ENCODE results near the gene PYGL.

Gene PYGL

GRCh38 chr14:50974118-50974517 lies 29.8 kb upstream of the PYGL start:
- no peaks in the 10 kb centered on the region for H3K9me3 ChIP-seq (ENCODE audit: control insufficient read depth, low read length)

GRCh38 chr14:50972734-50973133 lies 28.5 kb upstream of the PYGL start:
- no peak overlapping the region for H3K9ac ChIP-seq

More at GRCh38 chr14:50974118-50974517, 29.8 kb upstream of the PYGL start:
- Histone ChIP-seq H2AFZ (no peak overlapping the region), H3K9ac (no peak overlapping the region), H3K27me3 (ENCODE audit: control insufficient read depth, insufficient read depth, low read length) (no peaks in the 10 kb centered on the region), H3K27ac (no peak overlapping the region), H3K4me3 (ENCODE audit: low read depth, low read length) (no peak overlapping the region), H3K4me2 (ENCODE audit: low read length) (no peak overlapping the region), H3K4me1 (no peaks in the 10 kb centered on the region), H3K36me3 (ENCODE audit: control insufficient read depth, insufficient read depth, low read length) (no peaks in the 10 kb centered on the region), H3K79me2 (no peaks in the 10 kb centered on the region)
- TF ChIP-seq CTCF (IDR thresholded peaks at IDR 0.05) = no peak

GRCh38 chr14:50970886-50971781 lies 26.9 kb upstream of the PYGL start:
- no peak for TF ChIP-seq CTCF (IDR thresholded peaks at IDR 0.05)
- H3K4me2 ChIP-seq (ENCODE audit: low read length) = no peak overlapping the region
- H3K79me2 ChIP-seq = no peaks in the 10 kb centered on the region
- no peak overlapping the region for H3K27ac ChIP-seq
- no peak overlapping the region for H2AFZ ChIP-seq
- H3K4me3 ChIP-seq (ENCODE audit: low read depth, low read length) = no peak overlapping the region
- H3K4me1 ChIP-seq = no peaks in the 10 kb centered on the region
- no peaks in the 10 kb centered on the region for H3K36me3 ChIP-seq (ENCODE audit: control insufficient read depth, insufficient read depth, low read length)
- H3K9ac ChIP-seq = no peak overlapping the region
- no peaks in the 10 kb centered on the region for H3K9me3 ChIP-seq (ENCODE audit: control insufficient read depth, low read length)
- no peaks in the 10 kb centered on the region for H3K27me3 ChIP-seq (ENCODE audit: control insufficient read depth, insufficient read depth, low read length)

More at GRCh38 chr14:50972734-50973133, 28.5 kb upstream of the PYGL start:
- Histone ChIP-seq H2AFZ (no peak overlapping the region), H3K27me3 (ENCODE audit: control insufficient read depth, insufficient read depth, low read length) (no peaks in the 10 kb centered on the region), H3K9me3 (ENCODE audit: control insufficient read depth, low read length) (no peaks in the 10 kb centered on the region), H3K27ac (no peak overlapping the region), H3K4me1 (no peaks in the 10 kb centered on the region), H3K79me2 (no peaks in the 10 kb centered on the region), H3K36me3 (ENCODE audit: control insufficient read depth, insufficient read depth, low read length) (no peaks in the 10 kb centered on the region), H3K4me2 (ENCODE audit: low read length) (no peak overlapping the region), H3K4me3 (ENCODE audit: low read depth, low read length) (no peak overlapping the region)
- no peak for TF ChIP-seq CTCF (IDR thresholded peaks at IDR 0.05)

GRCh38 chr14:50967790-50968189 lies 23.5 kb upstream of the PYGL start:
- no peaks in the 10 kb centered on the region for H3K27me3 ChIP-seq (ENCODE audit: control insufficient read depth, insufficient read depth, low read length)
- no peak overlapping the region for H3K4me3 ChIP-seq (ENCODE audit: low read depth, low read length)
- H3K9me3 ChIP-seq (ENCODE audit: control insufficient read depth, low read length) = no peaks in the 10 kb centered on the region
- no peaks in the 10 kb centered on the region for H3K36me3 ChIP-seq (ENCODE audit: control insufficient read depth, insufficient read depth, low read length)
- H3K9ac ChIP-seq = no peak overlapping the region
- TF ChIP-seq CTCF (IDR thresholded peaks at IDR 0.05) = no peak
- no peaks in the 10 kb centered on the region for H3K4me1 ChIP-seq
- no peaks in the 10 kb centered on the region for H3K79me2 ChIP-seq
- no peak overlapping the region for H3K27ac ChIP-seq
- H2AFZ ChIP-seq = no peak overlapping the region
- no peak overlapping the region for H3K4me2 ChIP-seq (ENCODE audit: low read length)

GRCh38 chr14:50967103-50967502 lies 22.8 kb upstream of the PYGL start:
- Histone ChIP-seq H3K4me1 (no peaks in the 10 kb centered on the region), H3K27me3 (ENCODE audit: control insufficient read depth, insufficient read depth, low read length) (no peaks in the 10 kb centered on the region), H3K4me2 (ENCODE audit: low read length) (no peak overlapping the region), H3K36me3 (ENCODE audit: control insufficient read depth, insufficient read depth, low read length) (no peaks in the 10 kb centered on the region), H3K79me2 (no peaks in the 10 kb centered on the region), H3K27ac (no peak overlapping the region), H3K4me3 (ENCODE audit: low read depth, low read length) (no peak overlapping the region), H3K9me3 (ENCODE audit: control insufficient read depth, low read length) (no peaks in the 10 kb centered on the region), H2AFZ (no peak overlapping the region), H3K9ac (no peak overlapping the region)
- TF ChIP-seq CTCF (IDR thresholded peaks at IDR 0.05) = no peak

All from parathyroid adenoma (tissue), 2 donors.